Uterus (tissue), 4 donors: ENCODE results near the gene SORBS1. TPM values are rescaled to one million over a fixed set of nuclear protein-coding genes. Genes with fewer than 3 reads are reported as not detected.
A peak's percentile ranks its signal among the peaks of the same experiment; 100 is the strongest.

Experiments
- DNase-seq, 2 donors: peaks; one replicate each; pipeline ENCODE4 v3.0.0-alpha.2; 2019 to 2020
- H3K27ac ChIP-seq, 2 donors: fragments of 200-600 bp; sonication (generic); 1 replicate in 1 of 2; 2 replicates in 1 of 2; pipeline ENCODE4 v1.5.1; 2016 to 2018
- H3K27me3 ChIP-seq, 2 donors: fragments of 200-600 bp; sonication (generic); one replicate each; pipeline ENCODE4 v1.5.1; 2018 to 2019; ENCODE audit warnings: control low read depth in 1 of 2
- H3K36me3 ChIP-seq, 2 donors: fragments of 200-600 bp; sonication (generic); one replicate each; pipeline ENCODE4 v1.5.1; 2019; ENCODE audit warnings: control low read depth in 1 of 2
- H3K4me1 ChIP-seq, 2 donors: fragments of 200-600 bp; sonication (generic); one replicate each; pipeline ENCODE4 v1.5.1; 2018 to 2019; ENCODE audit warnings: control low read depth in 1 of 2
- H3K4me3 ChIP-seq, 2 donors: fragments of 200-600 bp; sonication (generic); 1 replicate in 1 of 2; 2 replicates in 1 of 2; pipeline ENCODE4 v1.5.1; 2018 to 2019; ENCODE audit warnings: mild to moderate bottlenecking in 1 of 2
- H3K9me3 ChIP-seq, 2 donors: fragments of 200-600 bp; sonication (generic); one replicate each; pipeline ENCODE4 v1.5.1; 2019; ENCODE audit warnings: control low read depth in 1 of 2
- POLR2A ChIP-seq, 2 donors: fragments of 450-650 bp; IDR thresholded peaks; one replicate each; pipeline ENCODE4 v1.6.1; 2016; ENCODE audit warnings: antibody characterized with exemption in 2 of 2, mild to moderate bottlenecking in 1 of 2, moderate library complexity in 1 of 2
- intact Hi-C: fragments of 100-400 bp; cut with DNase I; formaldehyde crosslinking; loops from one replicate; pipeline ENCODE4 v1.15.1; 2023; ENCODE audit warnings: low total_unique reads
- total RNA-seq, 4 donors: library from RNA; depleted of rRNA in 3 of 4; stranded (reverse); fragments of >200 nt in 3 of 4; gene quantifications; one replicate each; pipeline versions ENCODE4 v1.1.0 to v1.2.4, GENCODE V29; 2014 to 2023
- TF ChIP-seq, protein P1 (sequence below), 4 experiments: fragments of 200-600 bp in 2 of 4; fragments of 450-650 bp in 2 of 4; sonication (generic) in 2 of 4; IDR thresholded peaks; one replicate each; pipeline ENCODE4 v1.5.1; 2016 to 2019; ENCODE audit warnings: antibody characterized with exemption in 4 of 4, mild to moderate bottlenecking in 2 of 4, moderate library complexity in 1 of 4
- donor health status: DM: yes; HTN: yes; CAD: no.

SORBS1 gene
- total RNA-seq, 4 donors from 2014 or later, result 89.9 to 422 (median 271) TPM

DNA sequence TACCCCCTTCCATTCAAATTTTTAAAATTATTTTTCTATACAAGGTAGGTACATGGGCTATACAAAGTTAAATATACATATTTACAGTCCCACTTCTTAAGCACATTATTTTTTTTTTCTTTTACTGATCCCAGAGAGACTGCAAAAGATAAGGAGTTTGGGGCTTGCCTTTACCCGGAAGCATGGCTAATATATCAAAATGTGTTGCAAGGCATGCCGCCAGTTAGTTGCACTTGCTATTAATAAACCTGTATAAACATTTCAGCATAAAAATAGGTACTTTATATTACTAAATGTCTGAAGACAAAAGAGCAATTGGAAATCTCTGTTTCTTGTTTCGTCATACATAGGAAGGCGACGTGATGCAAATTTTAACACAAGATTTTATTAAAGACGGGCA, 248.9 kb downstream of the SORBS1 start:
- H3K27me3 ChIP-seq, result no peaks in the 10 kb centered on the region
- H3K4me1 ChIP-seq, result no peaks in the 10 kb centered on the region
- no peak overlapping the region for H3K4me3 ChIP-seq
- no peaks in the 10 kb centered on the region for H3K9me3 ChIP-seq
- H3K27ac ChIP-seq, result peak overlapping the region in 1 of 2 donors; percentile 17
- H3K36me3 ChIP-seq, result no peaks in the 10 kb centered on the region
- intact Hi-C loops, result no loop called here
- no peak for TF ChIP-seq POLR2A (IDR thresholded peaks at IDR 0.05)
- no peak for DNase-seq

DNA sequence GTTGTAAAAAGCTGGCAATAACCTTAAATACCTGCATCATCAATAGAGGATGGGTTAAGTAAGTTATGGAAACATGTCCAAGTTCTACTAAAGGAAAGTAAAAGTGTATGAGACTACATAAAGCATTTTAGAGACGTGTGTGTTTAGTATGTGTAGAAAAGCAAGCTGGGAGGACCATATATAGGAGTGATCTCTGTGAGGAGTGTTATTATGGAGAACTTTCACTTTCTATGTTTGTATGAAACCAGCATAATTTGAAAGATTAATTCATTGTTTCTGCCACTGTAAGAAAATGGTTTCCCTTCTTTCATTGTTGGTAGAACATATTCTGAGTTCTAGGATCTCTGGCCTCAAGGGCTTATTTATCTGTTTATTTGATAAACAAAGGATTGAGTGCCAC, 251.2 kb downstream of the SORBS1 start:
- no peak for TF ChIP-seq POLR2A (IDR thresholded peaks at IDR 0.05)
- H3K36me3 ChIP-seq, result no peaks in the 10 kb centered on the region
- no peaks in the 10 kb centered on the region for H3K4me1 ChIP-seq
- no peaks in the 10 kb centered on the region for H3K27me3 ChIP-seq
- peak overlapping the region in 1 of 2 donors; percentile 77 for H3K27ac ChIP-seq
- DNase-seq, result no peak
- H3K9me3 ChIP-seq, result no peaks in the 10 kb centered on the region
- no peak overlapping the region for H3K4me3 ChIP-seq
- intact Hi-C loops, result no loop called here

DNA sequence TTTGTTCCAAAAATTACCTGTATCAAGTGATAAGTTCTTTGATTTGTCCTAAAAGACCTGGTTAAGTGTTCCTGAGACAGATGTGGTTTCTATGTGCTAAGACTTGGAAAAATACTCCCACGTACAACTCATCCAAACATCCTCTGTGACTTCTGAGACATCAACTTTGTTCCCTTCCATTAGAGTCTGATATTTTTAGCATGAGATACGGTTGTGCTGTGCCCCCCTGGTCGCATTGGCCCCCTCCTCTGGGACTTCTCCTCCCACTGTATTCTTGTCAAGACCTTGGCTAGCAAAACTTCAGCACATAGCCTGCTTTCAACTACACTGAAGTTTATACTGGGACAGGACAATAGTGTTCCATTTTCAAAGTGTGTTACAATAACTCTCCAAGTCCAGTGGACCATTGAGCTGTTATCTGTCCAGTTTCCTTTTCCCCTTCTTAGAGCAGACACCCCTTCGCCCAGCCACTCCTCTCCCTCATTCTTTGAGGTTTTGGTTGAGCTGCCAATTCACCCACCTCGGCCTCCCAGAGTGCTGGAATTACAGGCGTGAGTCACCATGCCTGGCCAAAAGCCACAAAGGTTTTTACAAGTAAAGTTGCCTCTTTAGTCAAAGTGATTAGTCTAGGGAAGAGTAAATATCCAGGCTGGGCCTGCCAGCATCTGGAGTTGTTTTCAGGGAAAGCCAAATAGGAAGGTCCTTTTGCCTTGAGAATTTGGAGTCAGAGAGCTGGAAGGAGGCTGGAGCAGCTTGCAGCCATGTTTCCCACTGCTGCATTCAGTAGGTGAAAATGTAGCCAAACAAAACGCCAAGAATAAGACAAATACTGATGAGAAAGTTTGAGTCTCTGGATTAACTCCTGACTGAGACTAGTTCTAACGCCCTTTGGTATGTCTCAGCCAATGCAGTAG, 252.5 kb downstream of the SORBS1 start:
- Histone ChIP-seq H3K27me3 (no peaks in the 10 kb centered on the region), H3K4me3 (no peak overlapping the region), H3K36me3 (no peaks in the 10 kb centered on the region), H3K27ac (peak overlapping the region; percentile 63 to 77), H3K4me1 (no peaks in the 10 kb centered on the region), H3K9me3 (no peaks in the 10 kb centered on the region)
- intact Hi-C loops, result no loop called here
- TF ChIP-seq POLR2A (IDR thresholded peaks at IDR 0.05), result no peak
- TF ChIP-seq, protein P1, sequence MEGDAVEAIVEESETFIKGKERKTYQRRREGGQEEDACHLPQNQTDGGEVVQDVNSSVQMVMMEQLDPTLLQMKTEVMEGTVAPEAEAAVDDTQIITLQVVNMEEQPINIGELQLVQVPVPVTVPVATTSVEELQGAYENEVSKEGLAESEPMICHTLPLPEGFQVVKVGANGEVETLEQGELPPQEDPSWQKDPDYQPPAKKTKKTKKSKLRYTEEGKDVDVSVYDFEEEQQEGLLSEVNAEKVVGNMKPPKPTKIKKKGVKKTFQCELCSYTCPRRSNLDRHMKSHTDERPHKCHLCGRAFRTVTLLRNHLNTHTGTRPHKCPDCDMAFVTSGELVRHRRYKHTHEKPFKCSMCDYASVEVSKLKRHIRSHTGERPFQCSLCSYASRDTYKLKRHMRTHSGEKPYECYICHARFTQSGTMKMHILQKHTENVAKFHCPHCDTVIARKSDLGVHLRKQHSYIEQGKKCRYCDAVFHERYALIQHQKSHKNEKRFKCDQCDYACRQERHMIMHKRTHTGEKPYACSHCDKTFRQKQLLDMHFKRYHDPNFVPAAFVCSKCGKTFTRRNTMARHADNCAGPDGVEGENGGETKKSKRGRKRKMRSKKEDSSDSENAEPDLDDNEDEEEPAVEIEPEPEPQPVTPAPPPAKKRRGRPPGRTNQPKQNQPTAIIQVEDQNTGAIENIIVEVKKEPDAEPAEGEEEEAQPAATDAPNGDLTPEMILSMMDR (IDR thresholded peaks at IDR 0.05), result no peak
- peak; percentile 83 to 92 for DNase-seq

GRCh38 chr10:95306851-95307250, 254.3 kb downstream of the SORBS1 start:
- no peak overlapping the region for H3K27ac ChIP-seq
- intact Hi-C loops, result no loop called here
- H3K36me3 ChIP-seq, result no peaks in the 10 kb centered on the region
- no peaks in the 10 kb centered on the region for H3K9me3 ChIP-seq
- no peaks in the 10 kb centered on the region for H3K27me3 ChIP-seq
- no peak overlapping the region for H3K4me3 ChIP-seq
- DNase-seq, result no peak
- TF ChIP-seq POLR2A (IDR thresholded peaks at IDR 0.05), result no peak
- TF ChIP-seq, protein P1 (IDR thresholded peaks at IDR 0.05), result no peak
- H3K4me1 ChIP-seq, result no peaks in the 10 kb centered on the region

GRCh38 chr10:95306318-95306650, 254.9 kb downstream of the SORBS1 start:
- H3K4me3 ChIP-seq, result no peak overlapping the region
- H3K9me3 ChIP-seq, result no peaks in the 10 kb centered on the region
- intact Hi-C loops, result no loop called here
- DNase-seq, result no peak
- TF ChIP-seq, protein P1 (IDR thresholded peaks at IDR 0.05), result no peak
- no peak for TF ChIP-seq POLR2A (IDR thresholded peaks at IDR 0.05)
- no peaks in the 10 kb centered on the region for H3K27me3 ChIP-seq
- H3K4me1 ChIP-seq, result no peaks in the 10 kb centered on the region
- H3K36me3 ChIP-seq, result no peaks in the 10 kb centered on the region
- no peak overlapping the region for H3K27ac ChIP-seq

DNA sequence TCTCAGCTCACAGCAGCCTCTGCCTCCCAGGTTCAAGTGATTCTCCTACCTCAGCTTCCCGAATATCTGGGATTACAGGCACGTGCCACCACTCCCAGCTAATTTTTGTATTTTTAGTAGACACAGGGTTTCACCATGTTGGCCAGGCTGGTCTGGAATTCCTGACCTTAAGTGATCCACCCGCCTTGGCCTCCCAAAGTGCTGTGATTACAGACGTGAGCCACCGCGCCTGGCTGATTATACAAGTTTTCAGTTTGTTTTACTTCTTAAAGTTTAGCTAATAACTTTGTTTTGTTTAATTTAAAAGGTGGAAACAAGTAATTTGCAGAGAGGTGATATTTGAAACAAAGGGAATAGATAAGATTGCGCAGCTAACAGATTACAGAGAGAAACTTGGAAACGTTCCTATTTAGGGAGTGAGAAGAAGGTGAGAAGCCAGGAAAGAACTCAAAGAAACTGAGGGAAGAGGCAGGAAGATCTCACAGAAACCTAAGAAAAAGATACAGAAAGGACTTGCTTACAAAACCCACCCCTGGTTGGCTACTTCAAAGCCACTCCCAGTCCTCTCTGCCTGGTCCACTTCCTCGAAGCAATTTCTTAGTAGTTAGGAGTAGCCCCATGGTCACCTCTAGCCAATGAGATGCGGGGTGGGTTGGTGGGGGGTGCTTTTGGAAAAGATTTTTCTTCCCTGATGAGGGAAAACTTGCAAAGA, 255.4 kb downstream of the SORBS1 start:
- no peak overlapping the region for H3K4me3 ChIP-seq
- no peaks in the 10 kb centered on the region for H3K9me3 ChIP-seq
- no peaks in the 10 kb centered on the region for H3K27me3 ChIP-seq
- no peaks in the 10 kb centered on the region for H3K36me3 ChIP-seq
- no peak overlapping the region for H3K27ac ChIP-seq
- DNase-seq, result no peak
- H3K4me1 ChIP-seq, result no peaks in the 10 kb centered on the region
- intact Hi-C loops, result no loop called here
- TF ChIP-seq, protein P1 (IDR thresholded peaks at IDR 0.05), result no peak
- no peak for TF ChIP-seq POLR2A (IDR thresholded peaks at IDR 0.05)
